M059J (cell line): ENCODE measurements around the gene OR2G3. TPM values are rescaled to one million over a fixed set of nuclear protein-coding genes. Genes with fewer than 3 reads are reported as not detected.

ENCODE experiments used
- DNase-seq: peaks from one replicate; pipeline ENCODE4 v3.0.0-alpha.2; 2012; ENCODE audit warnings: low read depth
- total RNA-seq: library from RNA; depleted of rRNA; stranded (reverse); fragments of >200 nt; shearing (Covaris generic); gene quantifications from 2 replicates; pipeline ENCODE4 v1.2.3, GENCODE V29; 2014; rRNA removed

Gene OR2G3
- total RNA-seq: not detected in 2 replicates

DNA sequence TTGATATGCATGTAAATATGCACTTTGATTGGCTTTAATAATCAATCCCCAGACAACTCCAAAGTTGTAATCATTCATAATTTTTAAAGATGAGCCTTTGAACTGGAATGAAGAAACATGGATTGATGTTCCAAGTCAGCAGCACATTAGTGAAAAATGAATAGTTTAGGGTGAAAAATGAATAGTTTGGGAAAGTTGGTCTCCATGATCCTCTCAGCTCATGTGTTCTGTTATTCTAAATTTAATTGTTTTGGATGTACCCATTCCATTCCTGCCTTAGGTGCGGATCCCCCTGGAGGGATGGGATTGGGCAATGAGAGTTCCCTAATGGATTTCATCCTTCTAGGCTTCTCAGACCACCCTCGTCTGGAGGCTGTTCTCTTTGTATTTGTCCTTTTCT, at the start of gene OR2G3:
Gene OR2G3 (plus strand): TSS at position 301 of the 400 bp plus-strand sequence. CDS start 0 bp downstream, at position 301.
- DNase-seq: no peak

DNA sequence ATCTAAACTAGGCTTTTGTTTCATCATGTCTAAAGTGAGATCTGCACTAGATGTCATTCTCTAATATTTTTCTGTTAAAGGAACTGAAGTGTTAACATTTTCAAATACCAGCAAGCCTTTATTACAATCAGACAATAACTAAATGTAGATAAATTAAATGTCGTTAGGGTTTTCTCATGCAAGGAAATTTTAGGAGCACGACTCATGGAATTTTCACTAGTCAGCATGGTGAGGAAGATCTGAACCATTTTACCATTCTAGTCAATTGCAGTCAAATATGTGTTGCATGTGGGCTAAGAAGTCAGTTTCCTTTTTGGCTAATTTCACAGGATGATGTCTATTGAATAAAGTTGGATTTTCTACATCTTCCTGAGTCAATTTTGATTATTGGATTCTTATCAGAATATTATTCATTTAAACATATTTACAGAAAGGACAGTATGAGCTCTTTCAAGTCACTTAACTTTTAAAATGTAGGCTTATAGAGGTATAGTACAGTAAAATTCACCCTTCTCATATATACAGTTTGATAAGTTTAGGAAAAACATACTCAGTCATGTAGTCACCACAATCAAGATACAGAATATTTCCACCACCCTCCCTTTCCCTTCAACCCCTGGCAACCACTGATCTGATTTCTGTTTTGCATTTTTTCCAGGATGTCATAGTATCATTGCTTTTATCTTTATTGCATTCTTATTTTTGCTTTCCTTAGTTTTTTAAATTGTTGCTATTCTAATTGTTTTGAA, 47.3 kb upstream of the OR2G3 start:
- DNase-seq: no peak

DNA sequence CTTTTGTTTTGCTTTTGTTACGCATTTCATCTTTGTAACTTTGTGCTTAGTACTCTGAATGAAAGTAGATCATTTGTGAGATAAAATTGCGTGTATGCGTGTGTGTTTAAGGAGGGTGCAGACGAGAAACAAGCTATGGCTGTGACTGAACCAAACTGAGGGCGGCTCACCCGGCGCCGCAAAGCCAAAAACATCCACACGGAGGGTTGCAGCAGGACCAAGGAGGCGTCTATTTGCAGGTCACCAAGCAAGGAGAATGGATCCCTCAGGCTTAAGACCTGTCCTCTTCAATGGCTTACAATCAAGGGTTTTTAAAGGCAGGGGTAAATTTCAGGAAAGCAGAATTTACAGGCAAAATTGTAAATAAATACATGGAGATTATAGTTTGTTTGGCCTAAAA, 43.7 kb upstream of the OR2G3 start:
- DNase-seq: no peak

DNA sequence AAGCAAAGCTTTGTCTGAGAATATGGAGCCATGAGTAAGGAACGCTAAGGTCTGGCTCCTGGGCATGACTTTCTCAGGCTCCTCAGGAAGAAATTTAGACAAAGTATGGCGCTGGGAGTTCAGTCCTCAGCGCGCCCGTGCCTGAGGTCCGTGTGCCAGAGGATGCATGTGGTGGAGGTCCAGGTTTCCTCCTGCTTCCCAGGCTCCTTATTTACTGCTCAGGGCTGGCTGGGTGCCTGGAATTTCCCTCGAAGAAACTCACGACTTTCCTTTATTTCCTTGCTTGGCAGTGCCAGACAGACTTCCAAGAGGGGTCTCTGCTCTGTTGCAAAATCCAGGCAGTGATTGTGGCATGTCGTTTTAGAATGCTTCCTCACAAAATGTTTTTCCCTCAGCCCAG, 43.2 kb upstream of the OR2G3 start:
- peak; percentile 25 for DNase-seq

DNA sequence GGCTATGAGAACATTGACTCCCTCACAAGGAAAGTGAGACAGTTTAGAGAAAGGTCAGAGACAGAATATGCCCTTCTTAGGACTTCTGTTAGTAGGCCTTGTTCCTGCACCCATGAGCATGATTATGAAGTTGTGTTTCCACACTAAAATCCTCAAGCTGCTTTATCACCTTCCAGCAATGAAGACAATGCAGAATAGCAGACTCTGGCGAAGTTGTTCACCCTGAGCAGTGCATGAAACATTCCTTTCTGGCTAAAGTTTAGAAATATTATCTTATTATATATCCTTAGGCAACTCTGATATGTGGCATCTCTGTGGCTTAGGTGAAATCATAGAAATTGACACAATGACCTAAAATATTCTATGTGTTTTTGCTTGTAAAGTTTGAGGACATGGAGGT, 31.1 kb upstream of the OR2G3 start:
- DNase-seq: no peak

GRCh38 chr1:247574664-247575063, 30.7 kb upstream of the OR2G3 start:
- no peak for DNase-seq

GRCh38 chr1:247576514-247576913, 28.9 kb upstream of the OR2G3 start:
- peak; percentile 18 for DNase-seq

GRCh38 chr1:247578946-247579460, 26.4 kb upstream of the OR2G3 start:
- DNase-seq: no peak

DNA sequence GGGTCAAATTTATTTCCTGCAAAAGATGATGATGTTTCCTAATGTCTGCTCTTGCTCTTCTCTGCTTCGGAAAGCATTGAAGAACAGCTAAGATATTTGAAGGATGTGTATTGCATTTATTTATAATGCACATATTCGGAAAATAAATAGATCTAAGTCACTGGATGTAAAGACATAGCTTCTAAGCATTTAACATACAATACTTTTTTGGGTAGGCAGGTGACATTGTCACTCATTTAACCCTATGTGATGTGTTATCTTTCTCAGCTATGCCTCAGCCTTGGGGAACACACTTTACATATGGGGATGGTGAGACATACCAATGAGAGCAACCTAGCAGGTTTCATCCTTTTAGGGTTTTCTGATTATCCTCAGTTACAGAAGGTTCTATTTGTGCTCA, 17.3 kb upstream of the OR2G3 start, which contains the start of gene OR2G2:
Gene OR2G2 (plus strand): TSS at position 301 of the 400 bp plus-strand sequence. CDS start 0 bp downstream, at position 301.
- DNase-seq: no peak

DNA sequence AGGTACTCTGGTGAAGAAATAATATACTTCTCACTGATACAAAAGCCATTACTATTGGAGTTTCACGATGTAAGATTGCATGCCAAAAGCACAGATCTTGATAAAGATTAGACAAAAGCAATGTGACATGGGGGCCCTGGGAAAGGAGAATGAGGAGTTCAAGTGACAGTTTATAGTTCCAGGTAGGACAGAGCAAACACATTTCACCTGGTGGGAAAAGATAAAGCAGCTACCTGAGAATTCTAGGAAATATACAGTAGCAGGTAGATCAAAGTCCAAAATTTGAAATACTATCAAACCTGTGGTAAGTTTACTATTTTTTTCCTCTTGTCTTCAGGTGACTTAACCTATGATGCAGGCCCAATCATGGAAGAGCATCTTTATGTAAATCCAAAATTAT, 8.0 kb downstream of the OR2G3 start:
- DNase-seq: no peak

DNA sequence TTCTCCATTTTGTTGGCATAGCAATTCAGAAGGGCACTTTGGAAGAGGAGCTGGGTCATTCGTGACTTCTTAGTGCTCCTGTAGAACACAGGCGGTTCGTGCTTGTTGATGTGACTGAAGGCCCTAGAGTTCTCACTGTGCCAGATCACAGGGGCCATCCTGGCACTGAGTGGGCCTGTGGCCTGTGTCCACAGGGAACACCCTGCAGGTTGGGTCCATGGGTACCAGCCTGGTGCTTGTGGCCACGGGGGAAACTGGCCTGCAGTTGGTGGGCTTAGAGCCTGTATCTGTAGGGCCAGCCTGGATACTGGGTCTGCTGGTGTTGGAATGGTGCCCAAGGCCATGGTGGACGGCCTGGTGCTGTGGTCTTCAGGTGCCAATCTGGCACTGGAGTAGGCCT, 9.2 kb downstream of the OR2G3 start:
- no peak for DNase-seq

DNA sequence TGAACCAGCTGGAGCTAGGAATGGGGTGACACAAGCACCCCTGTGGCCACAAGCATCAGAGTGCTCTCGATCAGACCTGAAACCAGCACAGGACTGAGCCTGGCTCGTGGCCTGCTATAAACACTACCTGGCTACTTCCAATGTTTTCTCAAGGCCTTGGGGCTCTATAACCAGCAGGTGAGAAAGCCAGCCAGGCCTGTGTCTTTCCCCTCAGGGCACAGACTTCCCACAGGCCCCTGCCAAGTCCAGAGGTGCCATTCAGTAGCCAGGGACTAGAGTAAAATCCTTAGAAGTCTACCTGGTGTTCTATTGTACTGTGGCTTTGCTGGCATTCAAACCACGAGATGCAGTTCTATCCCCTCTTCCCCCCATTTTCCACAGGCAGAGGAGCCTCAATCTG, 22.6 kb downstream of the OR2G3 start:
- no peak for DNase-seq

- DNase-seq: no peak
These were observed 32.6 kb downstream of the OR2G3 start for GRCh38 chr1:247638011-247638410.

- no peak for DNase-seq
These were observed 33.4 kb downstream of the OR2G3 start for GRCh38 chr1:247638781-247639180.

- no peak for DNase-seq
These were observed 34.1 kb downstream of the OR2G3 start for GRCh38 chr1:247639381-247639981.

DNA sequence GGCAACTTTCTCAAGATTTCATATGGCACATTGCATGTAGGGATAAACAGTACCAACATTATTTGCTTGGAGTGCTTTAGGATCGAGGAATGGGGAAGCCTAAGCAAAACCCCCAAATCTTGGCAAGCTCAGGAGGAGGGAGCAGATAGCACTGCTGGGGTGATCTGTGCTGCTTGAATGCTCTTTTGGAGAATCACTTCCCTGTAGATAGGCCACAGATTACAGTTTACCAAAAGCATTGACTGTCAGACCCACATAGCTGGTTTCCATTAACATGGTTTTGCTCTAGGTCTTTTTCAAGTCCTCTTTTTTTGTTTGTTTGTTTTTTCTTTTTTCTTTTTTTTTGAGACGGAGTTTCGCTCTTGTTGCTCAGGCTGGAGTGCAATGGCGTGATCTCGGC, 37.4 kb downstream of the OR2G3 start:
- DNase-seq: no peak

DNA sequence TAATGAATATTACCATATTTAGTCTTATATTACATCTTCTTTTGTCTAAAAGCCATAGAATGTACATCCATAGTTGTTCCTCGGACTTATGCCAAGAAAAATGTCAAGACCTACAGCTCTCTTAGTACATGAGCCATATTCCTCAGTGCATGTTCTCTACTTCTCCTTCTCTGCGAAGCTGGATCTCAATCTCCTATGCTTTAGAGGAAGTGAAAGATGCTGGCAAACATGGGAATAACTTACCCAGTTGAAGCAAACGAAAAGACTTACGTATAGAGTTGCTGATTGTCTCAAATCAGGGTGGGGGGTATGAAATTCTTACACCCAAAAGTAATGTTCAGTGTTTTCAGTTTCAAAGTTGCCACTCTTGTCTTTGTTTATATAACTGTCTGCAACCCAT, 41.5 kb downstream of the OR2G3 start:
- DNase-seq: no peak

DNA sequence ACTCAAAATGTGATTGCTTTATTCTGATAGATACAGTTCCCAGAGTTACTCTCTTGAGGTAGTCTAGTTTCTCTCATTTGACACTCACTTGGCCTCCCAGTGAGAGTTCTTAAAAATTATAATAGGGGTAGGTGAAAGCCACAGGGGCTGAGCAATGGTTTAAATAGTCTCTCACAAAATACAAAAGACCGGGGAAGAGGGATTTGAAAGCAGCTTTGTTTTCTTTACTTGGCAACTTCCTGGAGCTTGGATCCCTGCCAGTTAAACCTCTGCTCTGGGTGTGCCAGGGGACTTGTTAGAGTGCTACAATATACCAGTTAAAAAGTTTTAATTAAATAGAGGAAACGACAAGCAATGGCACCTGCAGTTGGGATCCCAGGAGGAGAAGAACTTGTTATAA, 42.5 kb downstream of the OR2G3 start:
- DNase-seq: no peak

DNA sequence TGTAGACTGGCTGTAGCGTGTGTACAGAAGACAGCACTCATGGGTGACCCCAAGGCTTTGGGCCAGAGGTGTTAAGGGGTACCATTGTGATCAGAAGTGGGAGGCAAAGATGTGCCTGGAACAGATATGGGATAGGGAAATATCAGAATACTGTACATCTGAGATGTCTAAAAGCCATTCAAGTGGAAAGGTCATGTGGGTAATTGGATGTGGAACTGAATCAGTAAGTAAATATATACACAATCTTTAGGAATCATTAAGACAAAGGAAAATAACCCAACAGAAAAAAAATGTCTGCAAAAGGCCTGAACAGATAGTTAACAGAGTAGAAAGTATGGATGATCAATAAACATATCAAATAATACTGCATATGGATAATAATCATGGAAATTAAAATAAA, 47.7 kb downstream of the OR2G3 start:
- no peak for DNase-seq
